Liver (tissue), 3 donors: ENCODE results near the gene DIP2C.

ENCODE experiments used
- RAD21 ChIP-seq, 2 donors: IDR thresholded peaks; 2 replicates each; pipeline ENCODE4 v1.6.1; 2016; ENCODE audit warnings: antibody characterized with exemption in 2 of 2, mild to moderate bottlenecking in 2 of 2
- RXRA ChIP-seq, 2 donors: IDR thresholded peaks; 2 replicates each; pipeline ENCODE4 v1.6.1; 2017 to 2018; ENCODE audit warnings: antibody characterized with exemption in 2 of 2, mild to moderate bottlenecking in 1 of 2
- SP1 ChIP-seq: IDR thresholded peaks from 2 replicates; pipeline ENCODE4 v1.6.1; 2018; ENCODE audit warnings: antibody characterized with exemption, mild to moderate bottlenecking
- YY1 ChIP-seq: IDR thresholded peaks from 2 replicates; pipeline ENCODE4 v1.6.1; 2016; ENCODE audit warnings: antibody characterized with exemption, mild to moderate bottlenecking
- TF ChIP-seq, protein P1 (sequence below): fragments of 150-350 bp; IDR thresholded peaks from 2 replicates; pipeline ENCODE4 v1.5.1; 2017; ENCODE audit warnings: improper control_type of control experiment, low read depth, low read length; ENCODE audit not compliant: missing input control
- TF ChIP-seq, protein P2 (sequence below): IDR thresholded peaks from 2 replicates; pipeline ENCODE4 v1.6.1; 2016; ENCODE audit warnings: antibody characterized with exemption
- TF ChIP-seq, protein P3 (sequence below): IDR thresholded peaks from 2 replicates; pipeline ENCODE4 v1.6.1; 2016; ENCODE audit warnings: antibody characterized with exemption
- TF ChIP-seq, protein P4 (sequence below): IDR thresholded peaks from 2 replicates; pipeline ENCODE4 v1.6.1; 2016; ENCODE audit warnings: antibody characterized with exemption, mild to moderate bottlenecking
- donor health status: healthy.
- donor health status: healthy.

DNA sequence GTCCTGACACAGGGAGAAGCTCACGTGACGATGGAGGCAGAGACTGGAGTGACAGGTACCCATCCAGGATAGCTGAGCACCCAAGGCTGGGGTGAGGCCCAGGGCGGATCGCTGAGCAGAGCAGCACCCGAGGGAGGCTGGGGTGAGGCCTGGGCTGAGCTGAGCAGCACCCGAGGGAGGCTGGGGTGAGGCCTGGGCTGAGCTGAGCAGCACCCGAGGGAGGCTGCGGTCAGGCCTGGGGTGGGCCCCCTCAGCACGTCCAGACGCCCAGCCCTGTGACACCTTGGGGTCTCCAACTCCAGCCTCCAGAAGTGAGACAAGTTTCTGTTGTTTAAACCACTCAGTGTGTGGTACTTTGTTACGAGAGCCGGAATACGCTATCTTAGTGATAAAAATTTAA, 318.0 kb downstream of the DIP2C start:
- TF ChIP-seq, protein P1, sequence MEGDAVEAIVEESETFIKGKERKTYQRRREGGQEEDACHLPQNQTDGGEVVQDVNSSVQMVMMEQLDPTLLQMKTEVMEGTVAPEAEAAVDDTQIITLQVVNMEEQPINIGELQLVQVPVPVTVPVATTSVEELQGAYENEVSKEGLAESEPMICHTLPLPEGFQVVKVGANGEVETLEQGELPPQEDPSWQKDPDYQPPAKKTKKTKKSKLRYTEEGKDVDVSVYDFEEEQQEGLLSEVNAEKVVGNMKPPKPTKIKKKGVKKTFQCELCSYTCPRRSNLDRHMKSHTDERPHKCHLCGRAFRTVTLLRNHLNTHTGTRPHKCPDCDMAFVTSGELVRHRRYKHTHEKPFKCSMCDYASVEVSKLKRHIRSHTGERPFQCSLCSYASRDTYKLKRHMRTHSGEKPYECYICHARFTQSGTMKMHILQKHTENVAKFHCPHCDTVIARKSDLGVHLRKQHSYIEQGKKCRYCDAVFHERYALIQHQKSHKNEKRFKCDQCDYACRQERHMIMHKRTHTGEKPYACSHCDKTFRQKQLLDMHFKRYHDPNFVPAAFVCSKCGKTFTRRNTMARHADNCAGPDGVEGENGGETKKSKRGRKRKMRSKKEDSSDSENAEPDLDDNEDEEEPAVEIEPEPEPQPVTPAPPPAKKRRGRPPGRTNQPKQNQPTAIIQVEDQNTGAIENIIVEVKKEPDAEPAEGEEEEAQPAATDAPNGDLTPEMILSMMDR: no peak
- no peak for TF ChIP-seq YY1
- TF ChIP-seq RXRA (IDR thresholded peaks at IDR 0.05): no peak
- no peak for TF ChIP-seq SP1
- TF ChIP-seq RAD21 (IDR thresholded peaks at IDR 0.05): no peak
- TF ChIP-seq, protein P2, sequence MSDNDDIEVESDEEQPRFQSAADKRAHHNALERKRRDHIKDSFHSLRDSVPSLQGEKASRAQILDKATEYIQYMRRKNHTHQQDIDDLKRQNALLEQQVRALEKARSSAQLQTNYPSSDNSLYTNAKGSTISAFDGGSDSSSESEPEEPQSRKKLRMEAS: no peak
- TF ChIP-seq, protein P3, sequence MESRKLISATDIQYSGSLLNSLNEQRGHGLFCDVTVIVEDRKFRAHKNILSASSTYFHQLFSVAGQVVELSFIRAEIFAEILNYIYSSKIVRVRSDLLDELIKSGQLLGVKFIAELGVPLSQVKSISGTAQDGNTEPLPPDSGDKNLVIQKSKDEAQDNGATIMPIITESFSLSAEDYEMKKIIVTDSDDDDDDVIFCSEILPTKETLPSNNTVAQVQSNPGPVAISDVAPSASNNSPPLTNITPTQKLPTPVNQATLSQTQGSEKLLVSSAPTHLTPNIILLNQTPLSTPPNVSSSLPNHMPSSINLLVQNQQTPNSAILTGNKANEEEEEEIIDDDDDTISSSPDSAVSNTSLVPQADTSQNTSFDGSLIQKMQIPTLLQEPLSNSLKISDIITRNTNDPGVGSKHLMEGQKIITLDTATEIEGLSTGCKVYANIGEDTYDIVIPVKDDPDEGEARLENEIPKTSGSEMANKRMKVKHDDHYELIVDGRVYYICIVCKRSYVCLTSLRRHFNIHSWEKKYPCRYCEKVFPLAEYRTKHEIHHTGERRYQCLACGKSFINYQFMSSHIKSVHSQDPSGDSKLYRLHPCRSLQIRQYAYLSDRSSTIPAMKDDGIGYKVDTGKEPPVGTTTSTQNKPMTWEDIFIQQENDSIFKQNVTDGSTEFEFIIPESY: no peak
- TF ChIP-seq, protein P4, sequence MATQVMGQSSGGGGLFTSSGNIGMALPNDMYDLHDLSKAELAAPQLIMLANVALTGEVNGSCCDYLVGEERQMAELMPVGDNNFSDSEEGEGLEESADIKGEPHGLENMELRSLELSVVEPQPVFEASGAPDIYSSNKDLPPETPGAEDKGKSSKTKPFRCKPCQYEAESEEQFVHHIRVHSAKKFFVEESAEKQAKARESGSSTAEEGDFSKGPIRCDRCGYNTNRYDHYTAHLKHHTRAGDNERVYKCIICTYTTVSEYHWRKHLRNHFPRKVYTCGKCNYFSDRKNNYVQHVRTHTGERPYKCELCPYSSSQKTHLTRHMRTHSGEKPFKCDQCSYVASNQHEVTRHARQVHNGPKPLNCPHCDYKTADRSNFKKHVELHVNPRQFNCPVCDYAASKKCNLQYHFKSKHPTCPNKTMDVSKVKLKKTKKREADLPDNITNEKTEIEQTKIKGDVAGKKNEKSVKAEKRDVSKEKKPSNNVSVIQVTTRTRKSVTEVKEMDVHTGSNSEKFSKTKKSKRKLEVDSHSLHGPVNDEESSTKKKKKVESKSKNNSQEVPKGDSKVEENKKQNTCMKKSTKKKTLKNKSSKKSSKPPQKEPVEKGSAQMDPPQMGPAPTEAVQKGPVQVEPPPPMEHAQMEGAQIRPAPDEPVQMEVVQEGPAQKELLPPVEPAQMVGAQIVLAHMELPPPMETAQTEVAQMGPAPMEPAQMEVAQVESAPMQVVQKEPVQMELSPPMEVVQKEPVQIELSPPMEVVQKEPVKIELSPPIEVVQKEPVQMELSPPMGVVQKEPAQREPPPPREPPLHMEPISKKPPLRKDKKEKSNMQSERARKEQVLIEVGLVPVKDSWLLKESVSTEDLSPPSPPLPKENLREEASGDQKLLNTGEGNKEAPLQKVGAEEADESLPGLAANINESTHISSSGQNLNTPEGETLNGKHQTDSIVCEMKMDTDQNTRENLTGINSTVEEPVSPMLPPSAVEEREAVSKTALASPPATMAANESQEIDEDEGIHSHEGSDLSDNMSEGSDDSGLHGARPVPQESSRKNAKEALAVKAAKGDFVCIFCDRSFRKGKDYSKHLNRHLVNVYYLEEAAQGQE: no peak
